ENCODE data around the gene MYT1. TPM values are rescaled to one million over a fixed set of nuclear protein-coding genes. Genes with fewer than 3 reads are reported as not detected.

MYT1 gene
- total RNA-seq, 1 donor from 2014 or later, result not detected

DNA sequence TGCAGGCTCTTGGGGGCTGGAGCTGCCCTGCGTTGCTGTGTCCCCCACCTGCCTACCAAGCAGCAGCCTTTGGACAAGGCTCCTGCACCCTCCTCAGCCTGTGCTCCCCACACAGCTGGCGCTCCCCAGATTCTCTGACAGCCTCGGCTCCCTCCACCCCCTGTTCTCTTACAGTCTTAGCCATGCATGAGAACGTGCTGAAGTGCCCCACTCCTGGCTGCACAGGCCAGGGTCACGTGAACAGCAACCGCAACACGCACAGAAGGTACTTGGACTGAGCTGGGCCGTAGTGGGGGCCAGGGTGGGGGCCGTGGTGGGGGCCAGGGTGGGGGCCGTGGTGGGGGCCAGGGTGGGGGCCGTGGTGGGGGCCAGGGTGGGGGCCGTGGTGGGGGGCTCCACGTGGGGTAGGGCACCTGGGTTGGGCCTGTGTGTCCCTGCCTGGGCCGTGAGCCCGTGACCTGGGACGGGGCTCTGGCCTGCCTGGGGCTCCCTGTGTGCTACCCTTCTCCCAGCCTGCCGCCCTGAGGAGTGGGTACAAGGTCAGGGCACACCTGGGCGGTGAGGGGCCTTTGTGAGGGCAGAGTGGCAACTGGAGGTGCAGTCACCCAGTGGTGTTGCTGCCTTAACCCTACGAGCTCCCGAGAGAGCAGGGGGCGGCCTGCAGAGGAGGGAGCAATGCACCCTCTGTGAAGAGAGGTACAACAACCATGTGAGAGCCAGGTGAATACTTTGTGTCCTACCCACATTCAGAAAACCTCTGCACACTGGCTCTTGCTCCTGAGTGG is 47.8 kb downstream of the MYT1 start:
- no peak for DNase-seq (ENCODE audit: extremely low read depth, low read depth, low spot score)

- no peak for DNase-seq (ENCODE audit: extremely low read depth, low read depth, low spot score)
These were observed 48.5 kb downstream of the MYT1 start for GRCh38 chr20:64212755-64213154.

DNA sequence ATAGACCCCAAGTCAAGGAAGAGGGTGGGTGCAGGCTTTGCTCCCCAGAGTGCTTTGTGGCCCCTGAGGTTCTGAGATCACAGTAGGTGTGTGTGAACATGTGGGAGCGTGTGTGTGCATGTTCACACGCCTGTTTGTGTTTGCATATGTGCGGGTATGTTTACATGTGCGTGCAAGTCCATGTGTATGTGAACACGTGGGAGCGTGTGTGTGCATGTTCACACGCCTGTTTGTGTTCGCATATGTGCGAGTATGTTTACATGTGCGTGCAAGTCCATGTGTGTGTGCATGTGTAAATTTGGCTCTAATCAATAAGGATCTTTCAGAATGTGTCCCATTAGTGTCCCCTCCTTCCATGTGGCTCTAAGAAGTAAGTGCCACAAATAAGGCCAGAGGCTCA is 49.9 kb downstream of the MYT1 start:
- DNase-seq (ENCODE audit: extremely low read depth, low read depth, low spot score), result no peak

GRCh38 chr20:64214952-64215351 is 50.7 kb downstream of the MYT1 start:
- DNase-seq (ENCODE audit: extremely low read depth, low read depth, low spot score), result no peak

DNA sequence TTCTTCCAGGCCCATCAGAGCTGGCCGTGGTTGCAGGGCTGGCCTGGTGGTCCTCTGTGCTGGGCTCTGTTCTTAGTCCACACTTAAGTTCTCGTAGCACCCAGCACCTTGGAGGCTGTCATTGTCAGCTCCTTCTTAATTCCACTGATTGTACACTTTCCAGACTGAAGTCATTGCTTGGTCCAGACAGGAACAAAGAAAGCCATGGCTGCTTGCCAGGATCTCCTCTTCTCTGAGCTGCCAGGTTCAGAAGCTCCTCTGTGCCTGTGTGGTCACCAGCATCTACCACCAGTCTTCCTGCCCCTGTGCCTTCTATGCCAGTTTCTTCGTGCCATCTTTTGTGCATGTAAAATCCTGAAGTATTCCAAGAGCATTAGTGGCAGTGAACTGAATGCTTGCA is 51.8 kb downstream of the MYT1 start:
- DNase-seq (ENCODE audit: extremely low read depth, low read depth, low spot score), result no peak

DNA sequence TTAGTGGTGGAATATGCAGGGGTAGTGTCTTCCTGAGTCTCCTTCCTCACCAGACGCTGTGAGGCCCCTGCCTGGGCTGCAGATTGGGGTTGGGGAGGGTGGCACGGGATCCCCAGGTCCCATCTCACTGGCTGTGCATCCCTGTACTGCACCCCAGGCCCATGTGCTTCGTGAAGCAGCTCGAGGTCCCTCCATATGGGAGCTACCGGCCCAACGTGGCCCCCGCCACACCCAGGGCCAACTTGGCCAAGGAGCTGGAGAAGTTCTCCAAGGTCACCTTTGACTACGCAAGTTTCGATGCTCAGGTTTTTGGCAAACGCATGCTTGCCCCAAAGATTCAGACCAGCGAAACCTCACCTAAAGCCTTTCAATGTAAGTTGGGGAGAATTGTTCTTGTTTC is 52.7 kb downstream of the MYT1 start:
- DNase-seq (ENCODE audit: extremely low read depth, low read depth, low spot score), result no peak

DNA sequence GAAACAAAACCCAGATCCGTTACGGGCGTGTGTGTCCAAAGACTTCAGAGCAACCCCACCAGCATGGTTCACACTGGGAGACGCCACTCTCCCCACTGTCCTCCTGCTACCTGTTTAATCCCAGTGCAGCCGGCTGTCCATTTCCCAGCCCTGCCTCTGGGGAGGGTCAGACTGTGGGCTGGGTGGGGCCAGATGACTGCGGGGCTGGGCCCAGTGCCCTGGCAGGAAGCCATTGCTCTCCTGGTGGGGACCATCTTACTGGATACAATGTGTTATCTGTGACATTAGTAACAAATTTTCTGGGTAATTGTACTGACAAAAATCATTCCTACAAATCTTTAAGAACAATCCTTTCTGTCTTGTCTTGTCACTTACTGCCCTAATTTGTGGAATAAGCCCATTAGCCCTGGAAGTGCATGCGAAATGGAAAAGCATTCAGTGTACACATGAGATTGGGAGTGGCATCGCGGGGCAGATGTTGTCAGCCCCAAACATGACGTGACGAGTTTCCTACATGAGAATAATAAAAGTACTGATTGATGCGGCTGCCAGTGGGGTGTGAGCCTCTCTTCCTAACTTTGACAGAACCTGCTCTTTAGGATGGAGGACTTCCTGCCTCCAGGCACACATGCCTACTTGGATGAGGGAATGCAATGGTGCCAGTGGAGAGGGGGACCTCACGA is 53.4 kb downstream of the MYT1 start:
- DNase-seq (ENCODE audit: extremely low read depth, low read depth, low spot score), result no peak

- no peak for DNase-seq (ENCODE audit: extremely low read depth, low read depth, low spot score)
These were observed 55.0 kb downstream of the MYT1 start for GRCh38 chr20:64219202-64219601.

DNA sequence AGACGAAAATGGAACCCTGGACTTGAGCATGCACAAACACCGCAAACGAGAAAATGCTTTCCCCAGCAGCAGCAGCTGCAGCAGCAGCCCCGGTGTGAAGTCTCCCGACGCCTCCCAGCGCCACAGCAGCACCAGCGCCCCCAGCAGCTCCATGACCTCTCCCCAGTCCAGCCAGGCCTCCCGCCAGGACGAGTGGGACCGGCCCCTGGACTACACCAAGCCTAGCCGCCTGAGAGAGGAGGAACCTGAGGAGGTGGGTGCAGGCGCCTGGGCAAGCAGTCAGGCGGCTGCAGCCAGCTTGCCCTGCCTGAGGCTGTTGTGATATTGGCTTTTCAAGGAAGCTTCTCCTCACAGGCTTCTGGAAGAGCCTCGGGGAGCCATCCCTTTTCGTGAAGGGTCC is 55.5 kb downstream of the MYT1 start:
- DNase-seq (ENCODE audit: extremely low read depth, low read depth, low spot score), result no peak

DNA sequence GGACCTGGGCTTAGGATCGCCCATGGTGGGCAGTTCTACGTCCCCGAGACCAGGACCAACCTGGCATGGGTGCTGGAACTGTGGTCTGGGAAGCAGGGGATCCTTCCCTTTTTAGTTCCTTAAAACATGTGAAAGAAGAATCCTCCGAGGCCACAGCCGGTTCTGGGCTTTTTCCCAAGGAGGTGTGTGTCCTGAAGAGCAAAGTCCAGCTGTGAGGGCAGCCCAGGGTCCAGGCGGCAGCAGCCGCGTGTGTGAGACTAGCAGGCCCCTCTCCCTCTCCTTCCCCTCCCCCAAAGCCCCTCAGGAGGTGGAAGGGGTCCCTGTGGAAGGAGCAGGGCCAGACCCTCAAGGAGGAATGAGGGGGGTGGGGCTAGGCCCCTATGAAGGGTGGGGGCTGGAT is 56.2 kb downstream of the MYT1 start:
- DNase-seq (ENCODE audit: extremely low read depth, low read depth, low spot score), result no peak

DNA sequence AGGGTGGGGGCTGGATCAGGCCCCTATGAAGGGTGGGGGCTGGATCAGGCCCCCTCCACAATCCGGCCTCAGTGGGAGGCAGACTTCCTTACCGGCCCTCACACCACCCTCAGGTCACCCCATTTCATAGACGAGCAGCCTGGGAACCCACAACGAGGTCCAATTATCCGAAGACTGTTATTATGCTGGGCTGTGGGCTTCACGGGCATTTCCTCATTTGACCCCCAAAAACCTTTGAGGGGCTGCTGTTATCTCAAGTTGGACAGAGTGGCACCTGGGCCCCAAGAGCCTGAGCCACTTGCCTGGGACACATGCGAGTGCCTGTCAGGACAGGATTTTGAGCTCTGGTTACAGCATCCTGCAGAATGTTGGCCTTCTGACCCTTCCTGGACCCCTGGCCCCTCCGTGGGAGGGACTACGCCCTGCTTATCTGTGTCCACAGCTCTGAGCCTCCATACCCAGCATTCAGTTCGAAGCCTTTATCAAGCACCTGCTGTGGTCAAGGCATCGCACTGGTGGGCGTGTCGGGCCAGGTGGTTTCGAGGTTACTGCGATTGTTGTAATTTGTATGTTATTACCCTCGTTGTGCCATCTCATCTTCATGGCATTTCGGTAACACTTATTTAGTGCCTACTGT is 56.8 kb downstream of the MYT1 start:
- DNase-seq (ENCODE audit: extremely low read depth, low read depth, low spot score), result no peak

DNA sequence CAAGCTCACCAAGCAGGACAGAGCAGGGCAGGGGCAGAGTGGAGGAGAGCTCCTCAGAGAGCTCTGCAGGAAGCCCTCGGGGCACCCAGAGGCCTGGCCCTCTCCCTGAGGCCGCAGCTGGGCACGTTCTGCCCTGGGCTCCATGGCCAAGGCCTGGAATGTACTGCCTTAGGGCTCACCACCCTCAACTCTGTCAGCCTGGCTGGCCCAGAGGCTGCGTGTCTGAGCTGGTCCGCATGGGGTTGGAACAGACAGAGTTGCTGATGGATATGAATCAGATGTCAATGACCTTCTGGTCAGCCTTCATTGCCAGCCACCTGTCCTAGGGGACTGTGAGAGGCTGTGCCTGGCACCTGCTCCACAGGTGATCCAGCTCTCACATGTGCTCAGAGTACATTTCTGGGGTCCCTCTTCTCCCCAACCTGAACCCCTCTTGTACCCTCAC is 58.1 kb downstream of the MYT1 start:
- DNase-seq (ENCODE audit: extremely low read depth, low read depth, low spot score), result no peak

DNA sequence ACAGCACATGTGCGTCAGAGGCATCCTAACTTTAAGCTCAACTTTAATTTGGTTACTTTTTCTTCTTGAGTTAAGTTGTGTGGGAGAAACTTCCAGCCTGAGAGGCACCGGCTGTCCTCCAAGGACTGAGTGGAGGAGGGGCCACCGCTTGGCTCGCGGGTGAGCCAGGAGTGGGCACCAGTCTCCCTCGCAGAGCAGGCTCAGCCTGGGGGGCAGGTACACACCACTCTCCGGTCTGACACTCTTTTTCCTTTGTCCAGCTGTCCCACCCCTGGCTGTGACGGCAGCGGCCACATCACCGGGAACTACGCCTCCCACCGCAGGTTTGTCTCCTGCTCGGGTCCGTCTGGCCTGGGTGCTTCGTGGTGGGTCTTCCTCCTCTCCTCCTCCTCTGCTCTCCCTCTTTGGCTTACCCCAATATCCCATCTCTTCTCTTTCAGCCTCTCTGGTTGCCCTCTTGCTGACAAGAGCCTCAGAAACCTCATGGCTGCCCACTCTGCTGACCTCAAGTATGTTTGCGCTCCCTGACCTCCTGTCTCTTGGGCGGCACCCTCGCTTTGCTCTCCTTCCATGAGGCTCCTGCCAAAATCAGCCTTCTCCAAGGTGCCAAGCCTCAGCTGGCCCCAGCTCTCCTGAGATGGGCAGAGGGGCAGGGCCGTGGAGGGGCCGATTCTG is 58.7 kb downstream of the MYT1 start:
- DNase-seq (ENCODE audit: extremely low read depth, low read depth, low spot score), result no peak

GRCh38 chr20:64223526-64224067 is 59.3 kb downstream of the MYT1 start:
- DNase-seq (ENCODE audit: extremely low read depth, low read depth, low spot score), result no peak

- no peak for DNase-seq (ENCODE audit: extremely low read depth, low read depth, low spot score)
These were observed 60.3 kb downstream of the MYT1 start for GRCh38 chr20:64224351-64225170.

DNA sequence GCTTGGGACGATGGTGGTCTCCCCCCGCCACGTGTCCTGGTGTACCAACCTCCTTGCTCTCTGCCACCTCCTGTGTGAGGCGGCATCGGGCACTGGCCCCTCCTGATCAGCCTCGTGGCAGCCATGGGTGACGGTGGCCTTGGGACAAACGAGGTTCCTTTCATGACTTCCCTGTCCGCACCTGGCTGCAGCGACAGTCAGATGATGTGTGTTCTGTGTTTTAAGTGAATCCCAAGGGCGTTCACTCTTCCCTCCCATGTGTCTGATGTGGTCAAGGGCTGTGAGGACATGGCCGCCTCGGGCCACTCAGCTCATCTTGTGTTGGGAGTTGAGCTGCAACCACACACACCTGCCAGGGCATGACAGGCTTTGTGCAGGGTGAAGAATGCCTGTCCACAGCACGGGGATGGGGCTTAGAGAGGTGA is 60.9 kb downstream of the MYT1 start:
- DNase-seq (ENCODE audit: extremely low read depth, low read depth, low spot score), result no peak

GRCh38 chr20:64225828-64226598 is 61.8 kb downstream of the MYT1 start:
- no peak for DNase-seq (ENCODE audit: extremely low read depth, low read depth, low spot score)

DNA sequence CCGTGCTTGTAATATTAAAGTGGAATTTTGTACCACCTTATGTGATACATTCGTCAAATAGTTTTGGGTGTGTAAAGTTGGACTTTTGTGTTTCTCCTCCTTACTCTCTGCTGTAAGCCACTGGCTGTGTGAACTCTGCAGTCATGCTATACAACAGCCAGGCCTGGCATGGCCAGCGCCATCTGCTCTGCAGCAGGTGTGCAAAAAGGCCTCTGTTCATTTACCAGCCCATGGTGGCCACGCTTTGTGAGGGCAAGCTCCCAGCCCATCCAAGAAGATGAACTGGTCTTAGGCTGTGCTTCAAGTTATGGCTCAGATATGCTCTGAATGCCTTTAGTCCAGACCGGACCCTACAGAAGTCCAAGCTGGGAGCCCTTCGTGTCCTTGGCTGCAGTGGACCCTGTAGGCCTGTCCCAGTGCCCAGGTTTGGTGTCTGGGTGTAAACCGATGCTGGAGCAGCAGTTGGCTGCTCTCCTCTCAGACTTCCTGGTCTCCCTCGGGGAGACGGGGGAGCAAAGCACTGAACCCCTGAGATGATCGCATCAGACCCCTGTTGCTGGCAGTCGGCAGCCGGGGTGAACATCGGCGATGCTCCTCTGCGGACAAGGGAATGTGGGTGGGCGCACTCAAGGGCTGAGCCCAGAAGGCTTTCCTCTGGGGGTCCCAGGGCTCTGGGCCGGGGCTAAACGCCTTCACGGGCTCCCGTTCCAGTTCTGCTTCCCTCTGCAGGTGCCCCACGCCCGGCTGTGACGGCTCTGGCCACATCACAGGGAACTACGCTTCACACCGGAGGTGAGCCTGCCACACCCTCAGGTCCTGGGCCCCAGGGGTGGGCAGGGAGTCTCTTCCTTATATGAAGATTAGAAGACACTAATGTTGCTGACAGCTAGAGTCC is 62.7 kb downstream of the MYT1 start:
- no peak for DNase-seq (ENCODE audit: extremely low read depth, low read depth, low spot score)

All from glomerular endothelial cell (primary cell).